Measurements from ENCODE around the gene B4GALNT3. TPM values are rescaled to one million over a fixed set of nuclear protein-coding genes. Genes with fewer than 3 reads are reported as not detected.
"Not testable (repeated sequence)": the region's sequence is repeated elsewhere in the genome, so short reads cannot be mapped to it uniquely, and the experiment has no call there.

The B4GALNT3 gene
- total RNA-seq, 1 experiment from 2014 or later: 77.9 TPM

DNA sequence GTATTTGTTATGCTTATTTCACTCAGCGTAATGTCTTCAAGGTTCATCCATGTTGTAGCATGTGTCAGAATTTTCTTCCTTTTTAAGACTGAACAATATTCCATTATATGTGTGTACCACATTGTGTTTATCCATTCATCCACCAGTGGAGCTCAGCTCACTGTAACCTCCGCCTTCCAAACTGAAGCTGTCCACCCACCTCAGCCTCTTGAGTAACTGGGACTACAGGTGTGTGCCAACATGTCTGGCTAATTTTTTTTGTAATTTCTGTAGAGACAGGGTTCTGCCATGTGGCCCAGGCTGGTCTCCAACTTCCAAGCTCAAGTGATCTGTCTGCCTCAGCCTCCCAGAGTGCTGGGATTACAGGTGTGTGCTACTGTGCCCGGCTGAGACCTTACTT, 37.2 kb upstream of the B4GALNT3 start:
- BruUV-seq (replicated peaks): no TSS peak
- Histone ChIP-seq H3K4me1 (no peaks in the 10 kb centered on the region), H3K27me3 (replicated peaks; ENCODE audit: control insufficient read depth, insufficient read depth, low read length) (no peaks in the 10 kb centered on the region; the same call in 1 of the 2 replicates), H3K36me3 (ENCODE audit: control insufficient read depth, insufficient read depth, low read length) (peaks cover 6% of the 10 kb centered on the region), H3K9me3 (no peaks in the 10 kb centered on the region), H3K4me3 (ENCODE audit: low read depth, low read length) (no peak overlapping the region)
- no peak overlapping the region for H3K27ac Mint-ChIP-seq (ENCODE audit: unreplicated experiment)
- peaks cover 51% of the 10 kb centered on the region for H3K36me3 Mint-ChIP-seq (ENCODE audit: insufficient read depth, unreplicated experiment)
- TF ChIP-seq, protein P1, sequence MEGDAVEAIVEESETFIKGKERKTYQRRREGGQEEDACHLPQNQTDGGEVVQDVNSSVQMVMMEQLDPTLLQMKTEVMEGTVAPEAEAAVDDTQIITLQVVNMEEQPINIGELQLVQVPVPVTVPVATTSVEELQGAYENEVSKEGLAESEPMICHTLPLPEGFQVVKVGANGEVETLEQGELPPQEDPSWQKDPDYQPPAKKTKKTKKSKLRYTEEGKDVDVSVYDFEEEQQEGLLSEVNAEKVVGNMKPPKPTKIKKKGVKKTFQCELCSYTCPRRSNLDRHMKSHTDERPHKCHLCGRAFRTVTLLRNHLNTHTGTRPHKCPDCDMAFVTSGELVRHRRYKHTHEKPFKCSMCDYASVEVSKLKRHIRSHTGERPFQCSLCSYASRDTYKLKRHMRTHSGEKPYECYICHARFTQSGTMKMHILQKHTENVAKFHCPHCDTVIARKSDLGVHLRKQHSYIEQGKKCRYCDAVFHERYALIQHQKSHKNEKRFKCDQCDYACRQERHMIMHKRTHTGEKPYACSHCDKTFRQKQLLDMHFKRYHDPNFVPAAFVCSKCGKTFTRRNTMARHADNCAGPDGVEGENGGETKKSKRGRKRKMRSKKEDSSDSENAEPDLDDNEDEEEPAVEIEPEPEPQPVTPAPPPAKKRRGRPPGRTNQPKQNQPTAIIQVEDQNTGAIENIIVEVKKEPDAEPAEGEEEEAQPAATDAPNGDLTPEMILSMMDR (IDR thresholded peaks at IDR 0.05; ENCODE audit: insufficient read depth in 1 of 2, low read depth in 1 of 2, low read length in 1 of 2, severe bottlenecking in 1 of 2, unreplicated experiment in 1 of 2): no peak
- POLR2A ChIA-PET: no interaction called here
- CTCF ChIA-PET: no interaction called here
- no peaks in the 10 kb centered on the region for H3K9me3 Mint-ChIP-seq (ENCODE audit: unreplicated experiment)
- H3K4me3 Mint-ChIP-seq (ENCODE audit: unreplicated experiment): no peak overlapping the region
- intact Hi-C loops (cut with micrococcal nuclease; ENCODE audit: unreplicated experiment): no loop called here
- no peaks in the 10 kb centered on the region for H3K4me1 Mint-ChIP-seq (ENCODE audit: low read depth, unreplicated experiment)
- DNase-seq: no peak
- H3K27me3 Mint-ChIP-seq (ENCODE audit: insufficient read depth, unreplicated experiment): no peaks in the 10 kb centered on the region

DNA sequence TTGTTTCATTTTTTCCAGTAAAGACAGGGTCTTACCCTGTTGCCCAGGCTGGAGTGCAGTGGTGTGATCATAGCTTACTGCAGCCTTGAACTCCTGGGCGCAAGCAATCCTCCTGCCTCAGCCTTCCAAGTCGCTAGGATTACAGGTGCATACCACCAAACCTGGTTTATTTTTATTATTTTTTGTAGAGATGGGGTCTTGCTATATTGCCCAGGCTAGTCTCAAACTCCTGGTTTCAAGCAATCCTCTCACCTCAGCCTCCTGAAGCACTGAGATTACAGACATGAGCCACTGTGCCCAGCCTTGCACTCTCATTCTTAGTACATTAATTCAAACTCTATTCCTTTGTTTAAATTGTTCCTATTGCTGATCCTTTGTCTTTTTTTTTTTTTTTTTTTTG, 24.0 kb upstream of the B4GALNT3 start:
- H3K9me3 Mint-ChIP-seq (ENCODE audit: unreplicated experiment); DNase-seq; H3K4me1 Mint-ChIP-seq (ENCODE audit: low read depth, unreplicated experiment); intact Hi-C loops (cut with micrococcal nuclease; ENCODE audit: unreplicated experiment); BruUV-seq (replicated peaks); POLR2A ChIA-PET; H3K27me3 Mint-ChIP-seq (ENCODE audit: insufficient read depth, unreplicated experiment); H3K4me3 ChIP-seq (ENCODE audit: low read depth, low read length); H3K9me3 ChIP-seq; H3K36me3 ChIP-seq (ENCODE audit: control insufficient read depth, insufficient read depth, low read length); H3K4me1 ChIP-seq; H3K27me3 ChIP-seq (replicated peaks; ENCODE audit: control insufficient read depth, insufficient read depth, low read length); CTCF ChIA-PET; H3K27ac Mint-ChIP-seq (ENCODE audit: unreplicated experiment); H3K4me3 Mint-ChIP-seq (ENCODE audit: unreplicated experiment): not testable (repeated sequence)
- peaks cover 69% of the 10 kb centered on the region for H3K36me3 Mint-ChIP-seq (ENCODE audit: insufficient read depth, unreplicated experiment)

DNA sequence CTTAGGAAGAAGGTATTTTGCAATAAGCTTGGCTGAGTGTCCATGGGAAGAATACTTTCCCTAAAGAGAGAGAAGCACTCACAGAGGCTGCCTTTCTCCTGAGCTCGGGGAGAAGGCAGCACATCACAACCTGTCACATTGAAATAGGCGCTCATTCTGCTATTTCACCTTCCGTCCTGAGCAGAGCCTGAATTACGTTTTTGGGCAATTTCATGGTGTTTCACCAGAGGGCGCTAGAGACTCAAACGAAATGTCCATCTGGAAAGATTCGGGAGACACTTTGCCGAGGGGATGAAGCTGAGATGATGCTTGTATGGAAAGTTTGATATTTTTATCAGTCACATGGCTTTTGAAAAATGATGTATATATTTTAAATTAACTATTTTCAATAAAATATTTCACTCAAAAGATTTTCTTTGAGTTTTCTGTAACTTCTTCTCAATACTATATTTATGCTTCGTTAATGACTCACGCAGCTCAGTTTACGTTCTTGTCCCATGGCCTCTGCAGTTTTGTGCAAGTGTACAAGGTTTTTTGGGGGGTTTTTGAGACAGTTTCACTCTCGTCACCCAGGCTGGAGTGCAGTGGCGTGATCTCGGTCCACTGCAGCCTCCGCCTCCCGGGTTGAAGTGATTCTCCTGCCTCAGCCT, 17.4 kb upstream of the B4GALNT3 start:
- Mint-ChIP-seq H3K27me3 (ENCODE audit: insufficient read depth, unreplicated experiment) (no peaks in the 10 kb centered on the region), H3K4me1 (ENCODE audit: low read depth, unreplicated experiment) (no peaks in the 10 kb centered on the region), H3K27ac (ENCODE audit: unreplicated experiment) (no peak overlapping the region), H3K4me3 (ENCODE audit: unreplicated experiment) (no peak overlapping the region), H3K36me3 (ENCODE audit: insufficient read depth, unreplicated experiment) (peaks cover 19% of the 10 kb centered on the region), H3K9me3 (ENCODE audit: unreplicated experiment) (no peaks in the 10 kb centered on the region)
- Histone ChIP-seq H3K9me3 (no peaks in the 10 kb centered on the region), H3K27me3 (replicated peaks; ENCODE audit: control insufficient read depth, insufficient read depth, low read length) (no peaks in the 10 kb centered on the region), H3K4me1 (no peaks in the 10 kb centered on the region), H3K36me3 (ENCODE audit: control insufficient read depth, insufficient read depth, low read length) (no peaks in the 10 kb centered on the region; the same call in 1 of the 2 replicates), H3K4me3 (ENCODE audit: low read depth, low read length) (no peak overlapping the region)
- CTCF ChIA-PET: interaction anchor here (0.5 to 2.3 kb wide), 14 partner anchors 8 to 1752 kb away, joined by 3 to 21 read pairs (median 4); partner anchors contain the start of genes B4GALNT3 and CCDC77
- BruUV-seq (replicated peaks): no TSS peak
- TF ChIP-seq, protein P1 (IDR thresholded peaks at IDR 0.05; ENCODE audit: insufficient read depth in 1 of 2, low read depth in 1 of 2, low read length in 1 of 2, severe bottlenecking in 1 of 2, unreplicated experiment in 1 of 2): peak; percentile 87 to 96
- intact Hi-C loops (cut with micrococcal nuclease; ENCODE audit: unreplicated experiment): loop anchor here (1.0 kb wide), 1 partner anchor 105 kb away; no protein-coding TSS in a partner anchor
- POLR2A ChIA-PET: no interaction called here
- peak; percentile 72 to 83 for DNase-seq
